GM12891 (cell line): Measurements from ENCODE around the gene HSD17B12.

Experiments
- PAX5 ChIP-seq: IDR thresholded peaks from 2 replicates; pipeline ENCODE4 v1.6.1; 2011; ENCODE audit warnings: low read length, moderate library complexity, mild to moderate bottlenecking; ENCODE audit not compliant: insufficient read depth, severe bottlenecking
- POLR2A ChIP-seq: IDR thresholded peaks from 2 replicates; pipeline ENCODE4 v1.6.1; 2011; ENCODE audit warnings: low read depth, low read length, control low read depth
- POLR2AphosphoS5 ChIP-seq: IDR thresholded peaks from 2 replicates; pipeline ENCODE4 v1.6.1; 2011; ENCODE audit warnings: low read depth, low read length, control low read depth
- POU2F2 ChIP-seq: IDR thresholded peaks from 2 replicates; pipeline ENCODE4 v1.6.1; 2011; ENCODE audit warnings: low read depth, mild to moderate bottlenecking, control low read depth, low read length, moderate library complexity
- SPI1 ChIP-seq: IDR thresholded peaks from 2 replicates; pipeline ENCODE4 v1.6.1; 2011; ENCODE audit warnings: low read depth, low read length, control low read depth
- TAF1 ChIP-seq: IDR thresholded peaks from 2 replicates; pipeline ENCODE4 v1.6.1; 2011; ENCODE audit warnings: low read depth, low read length, control low read depth

GRCh38 chr11:43631732-43632131, 48.8 kb upstream of the HSD17B12 start:
- no peak for TF ChIP-seq POLR2A
- no peak for TF ChIP-seq POLR2AphosphoS5
- TF ChIP-seq PAX5: no peak
- TF ChIP-seq TAF1: no peak
- no peak for TF ChIP-seq SPI1
- TF ChIP-seq POU2F2: no peak
